GM19193 (cell line): Measurements from ENCODE around the gene CACNB2.

Experiments used
- POLR2A ChIP-seq: IDR thresholded peaks from 4 replicates; pipeline ENCODE4 v1.6.1; 2011; ENCODE audit not compliant: insufficient read depth, insufficient read length; ENCODE audit errors: extremely low read depth

CACNB2 gene

DNA sequence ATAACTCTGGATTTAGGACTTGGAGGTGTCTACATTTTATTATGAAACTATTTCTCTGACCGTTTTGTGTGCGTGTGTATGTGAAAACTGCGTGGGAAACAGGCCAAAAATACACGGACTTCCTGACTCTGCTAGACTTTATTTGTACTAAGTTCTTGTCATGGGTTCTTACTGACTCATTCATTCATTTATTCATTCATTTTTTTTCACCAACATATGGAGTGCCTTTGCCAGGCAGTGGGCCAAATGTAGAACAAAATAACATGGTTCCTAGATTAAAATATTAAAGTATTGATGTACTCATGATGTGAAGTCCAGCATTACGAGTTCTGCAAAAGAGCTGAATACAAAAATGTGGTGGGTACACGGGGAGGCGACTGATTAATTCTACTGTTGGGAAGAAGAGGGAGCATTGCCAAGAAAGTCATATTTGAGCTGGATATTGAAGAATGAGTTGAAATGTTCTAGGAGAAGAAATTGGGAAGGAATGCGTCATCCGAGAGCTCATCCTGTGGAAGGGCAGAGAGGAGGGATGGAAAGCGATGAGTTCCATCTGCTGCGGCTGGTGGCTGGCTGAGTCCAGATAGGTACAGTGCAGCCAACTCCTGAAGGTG is 24.6 kb downstream of the CACNB2 start:
- TF ChIP-seq POLR2A, result no peak

DNA sequence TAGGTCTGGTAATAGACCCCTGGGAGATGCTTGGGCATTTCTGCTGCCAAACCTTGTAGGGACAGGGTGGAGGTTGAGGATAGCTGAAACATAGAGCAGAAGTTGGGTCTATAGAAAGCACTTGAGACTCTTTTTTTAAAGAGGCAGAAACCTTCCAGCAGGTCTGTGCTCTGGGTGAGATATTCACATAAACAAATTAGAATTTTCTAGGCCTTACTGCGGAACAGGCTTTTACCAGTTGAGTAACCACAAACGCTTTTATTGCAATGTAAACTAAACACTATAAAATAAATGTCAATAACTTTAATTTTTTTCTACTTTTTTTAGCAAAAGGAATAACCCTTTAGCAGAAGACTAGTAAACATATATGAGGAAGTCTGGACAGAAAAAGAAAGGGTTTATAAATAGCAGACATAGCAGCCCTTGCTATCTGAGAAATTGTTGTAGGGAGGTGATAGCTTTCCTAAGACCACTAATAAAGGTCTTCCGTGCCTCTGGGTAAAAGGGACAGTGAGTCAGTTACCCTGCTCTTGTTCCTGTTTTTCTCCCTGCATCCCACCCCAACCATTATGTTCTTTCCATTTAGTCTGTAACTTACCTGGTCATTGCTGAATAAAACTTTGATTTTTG is 38.7 kb downstream of the CACNB2 start:
- TF ChIP-seq POLR2A, result no peak

DNA sequence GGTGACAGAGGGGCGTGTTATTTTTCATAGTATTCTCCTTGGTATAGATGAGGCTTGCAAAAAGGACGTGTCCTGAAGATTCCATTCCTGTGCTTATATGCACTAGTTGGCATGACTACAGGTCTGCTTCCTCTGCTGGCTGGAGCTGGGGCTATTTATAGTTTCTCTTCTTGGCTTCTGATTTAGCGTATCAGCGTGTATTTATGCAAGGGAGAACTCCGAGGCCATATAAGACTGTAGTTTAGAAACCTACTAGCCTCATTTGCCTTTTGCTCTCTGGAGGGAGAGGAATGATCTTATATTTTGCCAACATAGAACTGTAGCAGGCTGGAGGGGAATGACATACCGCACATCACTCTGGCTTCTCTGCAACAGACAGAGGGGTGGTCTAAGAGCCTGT is 39.7 kb downstream of the CACNB2 start:
- no peak for TF ChIP-seq POLR2A

DNA sequence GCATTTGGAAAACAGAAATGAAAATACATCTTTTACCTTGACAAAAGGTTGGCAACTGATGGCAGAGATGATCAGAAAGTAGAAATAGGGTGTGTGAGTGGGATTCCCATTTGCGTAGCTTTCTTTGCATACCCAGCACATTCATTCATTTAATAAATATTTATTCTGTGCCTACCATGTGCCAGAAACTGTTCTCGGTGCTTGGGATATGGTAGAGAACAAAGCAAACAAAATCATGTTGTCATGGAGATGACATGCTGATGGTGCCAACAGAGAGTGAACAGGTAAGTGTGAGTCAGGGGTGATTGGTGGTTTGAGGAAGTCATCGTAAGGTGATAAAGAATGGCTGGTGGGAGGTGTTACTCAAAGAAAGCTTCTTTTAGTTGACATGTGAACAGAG is 45.4 kb downstream of the CACNB2 start:
- TF ChIP-seq POLR2A, result no peak

DNA sequence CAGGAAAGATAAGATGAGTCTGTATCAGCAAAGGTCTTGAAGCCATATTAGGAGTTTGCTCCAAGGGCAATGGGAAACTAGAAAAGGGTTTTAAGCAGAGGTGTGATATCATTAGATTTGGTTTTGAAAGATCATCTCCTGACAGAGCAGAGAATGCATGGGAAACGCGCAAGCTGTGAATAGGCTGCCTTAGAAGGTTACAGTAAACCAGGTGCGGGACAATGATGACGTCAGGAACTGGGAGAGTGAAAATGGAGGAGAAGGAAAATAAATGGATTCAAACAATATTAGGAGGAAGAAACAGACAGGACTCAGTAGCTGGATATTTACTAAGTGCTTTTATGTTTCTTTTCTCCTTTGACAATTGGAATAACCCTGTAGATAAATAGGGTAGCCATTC is 50.6 kb downstream of the CACNB2 start:
- TF ChIP-seq POLR2A, result no peak

DNA sequence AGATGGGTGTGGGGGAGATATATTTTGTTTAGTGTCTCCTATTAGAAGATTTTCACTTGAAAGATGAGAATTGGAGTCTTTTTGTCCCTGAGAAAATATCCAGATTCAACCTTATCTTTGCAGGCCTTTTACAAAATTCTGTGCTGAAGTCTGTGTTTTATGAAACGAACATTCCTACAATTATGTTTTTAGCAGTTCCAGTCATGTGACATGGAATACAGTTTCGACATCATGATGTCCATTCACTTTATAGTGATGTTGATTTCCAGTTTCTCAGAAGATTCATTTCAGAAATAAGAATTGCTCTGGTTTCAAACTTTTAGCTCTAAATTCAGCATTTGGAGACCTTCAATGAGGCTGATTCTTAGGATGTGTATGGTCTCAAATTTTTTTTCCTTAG is 54.4 kb downstream of the CACNB2 start:
- no peak for TF ChIP-seq POLR2A

DNA sequence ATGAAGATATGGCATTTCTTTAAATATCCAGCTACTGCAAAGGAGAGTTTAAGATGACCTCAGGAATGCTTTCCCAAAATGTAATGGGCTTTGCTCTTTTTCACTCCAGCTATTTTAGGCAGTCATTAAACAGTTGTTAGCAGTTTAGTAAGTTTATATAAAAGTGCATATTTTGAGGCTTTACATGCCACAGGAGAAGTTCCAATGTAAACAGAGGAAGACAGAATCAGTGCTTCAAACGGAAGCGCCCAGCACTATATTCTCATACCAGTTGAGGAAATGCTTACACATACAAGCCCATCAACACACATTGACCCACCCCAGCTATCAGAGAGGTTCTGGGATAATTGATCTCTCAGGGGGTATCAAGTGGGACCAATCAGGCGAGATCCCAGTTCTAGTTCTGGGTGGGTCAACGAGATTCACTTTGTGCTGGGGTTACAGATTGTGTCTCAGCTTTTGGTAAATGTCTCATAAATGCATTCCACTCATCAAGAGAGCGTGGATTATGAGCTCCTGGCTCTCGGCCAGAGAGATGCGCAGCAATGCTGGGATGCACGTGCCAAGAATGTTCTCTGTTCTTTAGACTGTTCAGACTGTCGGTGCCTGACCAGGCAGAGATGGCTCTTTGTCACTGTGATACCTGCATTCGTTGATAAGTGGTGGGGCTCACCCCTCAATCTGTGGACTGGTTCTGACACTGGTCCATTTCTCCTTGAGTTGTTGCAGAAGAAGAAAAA is 55.0 kb downstream of the CACNB2 start:
- no peak for TF ChIP-seq POLR2A

DNA sequence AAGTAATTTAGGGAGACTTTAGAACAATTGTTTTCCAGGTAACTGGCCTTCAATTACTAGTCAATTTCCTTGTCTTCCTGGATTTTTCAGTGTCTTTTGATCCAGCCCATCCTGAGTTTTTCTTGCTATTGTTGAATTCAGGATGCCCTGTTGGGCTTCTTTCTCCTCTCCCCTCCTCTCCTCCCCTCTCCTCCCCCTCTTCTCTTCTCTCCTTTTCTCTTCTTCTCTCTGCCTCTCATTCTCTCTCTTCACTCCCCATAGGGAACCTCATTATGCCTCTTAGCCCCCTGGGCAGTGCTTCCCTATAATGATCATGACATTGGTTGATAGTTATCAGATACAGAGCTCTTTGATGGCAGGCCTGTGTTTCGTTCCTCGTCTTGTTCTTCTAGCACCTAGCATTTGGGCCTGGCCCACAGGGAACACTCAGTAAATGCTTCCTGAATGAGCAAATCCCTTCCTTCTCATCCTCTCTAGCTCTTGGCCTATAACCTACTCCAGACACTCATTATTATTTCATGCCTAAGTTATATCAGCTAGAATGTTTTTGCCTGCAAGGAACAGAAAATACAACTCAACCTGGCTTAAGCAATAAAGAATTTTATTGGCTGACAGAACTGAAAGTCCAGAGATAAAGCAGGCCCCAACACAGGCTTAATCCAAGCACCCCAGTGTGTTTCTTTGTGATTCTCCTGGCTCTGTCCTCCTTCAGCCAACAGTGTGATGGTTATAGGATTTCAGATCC is 56.8 kb downstream of the CACNB2 start:
- TF ChIP-seq POLR2A, result no peak

DNA sequence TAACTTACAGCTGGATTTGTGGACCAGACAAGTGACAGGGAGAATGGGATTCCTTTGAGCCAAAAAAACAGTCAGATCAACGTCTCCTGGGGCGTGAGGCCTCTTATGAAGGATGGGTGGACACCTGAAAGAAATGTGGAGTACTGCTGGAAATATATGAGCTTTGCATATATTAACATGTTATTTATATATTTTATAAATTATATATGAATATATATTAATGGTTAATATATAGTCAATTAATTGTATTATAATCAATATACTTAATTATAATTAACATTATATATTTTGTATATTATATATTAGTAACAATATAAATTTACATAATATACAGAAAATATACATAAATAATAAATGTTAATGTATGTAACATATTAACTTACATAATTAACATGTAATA is 57.5 kb downstream of the CACNB2 start:
- TF ChIP-seq POLR2A, result no peak

DNA sequence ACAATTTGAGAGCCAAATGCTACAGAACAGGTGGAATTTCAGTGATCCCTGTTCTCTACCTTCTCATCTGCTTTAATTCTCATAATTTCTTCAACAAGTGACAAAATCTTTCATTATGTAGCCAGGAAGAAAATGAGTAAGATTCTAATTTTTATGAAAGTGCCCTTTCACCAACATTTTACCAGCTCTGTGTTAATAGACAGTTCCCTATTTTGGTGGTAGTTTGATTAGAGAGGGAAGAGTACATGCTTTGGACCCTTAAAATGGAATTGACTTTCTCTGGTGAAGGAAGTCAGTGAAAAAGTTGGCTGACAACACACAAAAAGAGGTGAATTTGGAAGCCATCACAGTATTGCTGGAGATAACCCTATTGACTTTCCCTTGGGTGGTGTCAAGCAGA is 61.7 kb downstream of the CACNB2 start:
- no peak for TF ChIP-seq POLR2A

DNA sequence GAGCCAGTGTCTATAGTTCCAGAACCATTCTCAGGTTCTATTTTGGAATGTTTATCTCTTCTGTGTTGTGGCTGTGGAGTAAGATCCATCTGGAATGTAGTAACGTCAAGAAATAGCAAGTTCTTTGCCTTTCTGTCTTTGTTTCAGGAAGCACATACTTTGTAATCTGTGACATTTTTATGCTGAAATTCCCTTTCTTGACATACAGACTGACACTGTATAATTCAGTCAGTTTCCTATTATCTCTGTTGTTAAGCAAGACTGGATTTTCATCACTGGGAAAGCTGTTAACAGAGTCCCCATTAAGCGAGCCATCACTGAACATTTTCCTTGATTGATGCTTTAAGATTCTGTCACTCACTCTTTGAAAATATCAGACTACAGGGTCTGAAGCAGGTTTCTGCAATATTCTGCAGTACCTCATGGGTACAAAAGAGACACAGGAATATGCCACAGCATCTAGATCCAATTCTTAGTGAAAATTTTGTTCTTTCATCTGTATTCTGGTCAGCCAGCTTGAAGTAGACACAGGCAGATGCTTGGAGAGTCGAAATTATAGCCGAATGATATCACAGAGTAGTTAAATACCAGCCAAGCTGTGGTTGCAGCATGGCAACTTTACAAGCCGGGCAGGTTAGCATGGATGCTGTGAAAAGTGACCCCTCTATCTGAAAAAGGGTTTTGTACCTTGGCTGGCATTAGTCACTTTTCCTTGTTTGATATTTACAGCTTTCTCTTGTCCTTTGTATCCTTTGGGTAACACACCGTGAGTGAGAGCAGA is 62.6 kb downstream of the CACNB2 start:
- no peak for TF ChIP-seq POLR2A

DNA sequence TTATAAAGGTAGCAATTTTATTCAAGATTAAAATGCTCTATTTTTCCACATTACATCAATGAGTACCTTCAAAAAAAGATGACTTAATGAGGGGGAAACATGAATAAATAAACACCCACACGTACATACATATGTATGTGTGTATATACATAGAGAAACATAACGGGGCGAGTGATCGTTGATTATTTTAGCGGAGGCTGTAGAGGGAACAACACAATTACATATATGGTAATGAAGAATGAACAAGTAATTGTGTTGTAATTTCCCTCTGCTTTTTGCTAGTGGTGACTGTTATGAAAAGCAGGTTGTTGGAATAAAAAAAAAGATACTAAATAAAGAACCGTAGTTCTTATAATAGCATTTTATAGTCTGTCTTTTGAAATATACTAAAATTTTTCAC is 63.2 kb downstream of the CACNB2 start:
- TF ChIP-seq POLR2A, result no peak

DNA sequence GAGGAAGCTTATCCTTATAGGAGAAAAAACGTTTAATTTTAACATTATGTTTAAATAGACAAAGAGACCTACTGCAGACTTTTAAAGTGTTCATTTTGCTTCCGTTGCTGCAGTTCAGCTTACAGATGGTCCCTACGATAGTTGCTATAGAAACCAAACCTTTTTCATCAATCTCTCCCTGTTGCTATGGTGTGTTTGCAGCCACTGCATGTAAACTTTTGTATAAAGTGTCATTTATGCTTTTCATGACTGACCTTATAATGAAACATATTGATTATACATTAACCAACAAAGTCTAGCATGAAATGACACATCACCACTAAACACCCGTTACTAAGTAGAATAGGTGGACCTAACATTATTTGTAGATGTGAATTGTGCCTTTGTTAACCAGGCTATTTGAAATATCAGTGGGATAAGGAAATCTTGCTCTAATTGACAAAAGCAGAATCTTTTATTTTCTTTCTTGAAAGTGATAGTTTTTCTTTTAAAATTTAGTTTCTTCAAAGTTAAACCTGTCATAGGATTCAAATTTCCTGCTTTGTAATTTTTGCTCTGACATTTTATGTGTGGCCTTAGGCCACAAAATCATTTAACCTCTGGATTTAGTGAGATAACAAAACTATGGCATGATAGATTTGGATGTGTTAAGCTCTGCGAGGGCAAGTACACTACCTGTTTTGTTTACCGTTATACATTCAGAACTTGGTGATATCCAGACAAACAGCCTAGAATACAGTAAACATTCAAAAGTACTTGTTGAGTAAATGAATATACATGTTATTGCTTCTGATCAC is 64.0 kb downstream of the CACNB2 start:
- no peak for TF ChIP-seq POLR2A
